Measurements from ENCODE around the gene MAGEA3. TPM values are rescaled to one million over a fixed set of nuclear protein-coding genes. Genes with fewer than 3 reads are reported as not detected.
"Not testable (repeated sequence)": the region's sequence is repeated elsewhere in the genome, so short reads cannot be mapped to it uniquely, and the experiment has no call there.

Gene MAGEA3
- total RNA-seq, 2 donors from 2014 or later, result not detected

DNA sequence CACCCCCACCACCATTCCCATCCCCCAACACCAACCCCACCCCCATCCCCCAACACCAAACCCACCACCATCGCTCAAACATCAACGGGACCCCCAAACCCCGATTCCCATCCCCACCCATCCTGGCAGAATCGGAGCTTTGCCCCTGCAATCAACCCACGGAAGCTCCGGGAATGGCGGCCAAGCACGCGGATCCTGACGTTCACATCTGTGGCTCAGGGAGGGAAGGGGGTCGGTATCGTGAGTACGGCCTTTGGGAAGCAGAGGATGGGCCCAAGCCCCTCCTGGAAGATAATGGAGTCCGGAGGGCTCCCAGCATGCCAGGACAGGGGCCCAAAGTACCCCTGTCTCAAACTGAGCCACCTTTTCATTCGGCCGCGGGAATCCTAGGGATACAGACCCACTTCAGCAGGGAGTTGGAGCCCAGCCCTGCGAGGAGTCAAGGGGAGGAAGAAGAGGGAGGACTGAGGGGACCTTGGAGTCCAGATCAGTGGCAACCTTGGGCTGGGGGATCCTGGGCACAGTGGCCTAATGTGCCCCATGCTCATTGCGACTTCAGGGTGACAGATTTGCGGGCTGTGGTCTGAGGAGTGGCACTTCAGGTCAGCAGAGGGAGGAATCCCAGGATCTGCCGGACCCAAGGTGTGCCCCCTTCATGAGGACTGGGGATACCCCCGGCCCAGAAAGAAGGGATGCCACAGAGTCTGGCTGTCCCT is 35.7 kb downstream of the MAGEA3 start:
- intact Hi-C loops (cut with DNase I); ATAC-seq; DNase-seq: not testable (repeated sequence)

DNA sequence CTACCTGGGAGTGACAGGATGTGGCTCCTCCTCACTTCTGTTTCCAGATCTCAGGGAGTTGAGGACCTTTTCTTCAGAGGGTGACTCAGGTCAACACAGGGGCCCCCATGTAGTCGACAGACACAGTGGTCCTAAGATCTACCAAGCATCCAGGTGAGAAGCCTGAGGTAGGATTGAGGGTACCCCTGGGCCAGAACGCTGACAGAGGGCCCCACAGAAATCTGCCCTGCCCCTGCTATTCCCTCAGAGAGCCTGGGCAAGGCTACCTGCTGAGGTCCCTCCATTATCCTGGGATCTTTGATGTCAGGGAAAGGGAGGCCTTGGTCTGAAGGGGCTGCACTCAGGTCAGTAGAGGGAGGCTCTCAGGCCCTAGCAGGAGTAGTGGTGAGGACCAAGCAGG is 36.5 kb downstream of the MAGEA3 start:
- intact Hi-C loops (cut with DNase I), result no loop called here
- no peak for ATAC-seq
- no peak for DNase-seq

DNA sequence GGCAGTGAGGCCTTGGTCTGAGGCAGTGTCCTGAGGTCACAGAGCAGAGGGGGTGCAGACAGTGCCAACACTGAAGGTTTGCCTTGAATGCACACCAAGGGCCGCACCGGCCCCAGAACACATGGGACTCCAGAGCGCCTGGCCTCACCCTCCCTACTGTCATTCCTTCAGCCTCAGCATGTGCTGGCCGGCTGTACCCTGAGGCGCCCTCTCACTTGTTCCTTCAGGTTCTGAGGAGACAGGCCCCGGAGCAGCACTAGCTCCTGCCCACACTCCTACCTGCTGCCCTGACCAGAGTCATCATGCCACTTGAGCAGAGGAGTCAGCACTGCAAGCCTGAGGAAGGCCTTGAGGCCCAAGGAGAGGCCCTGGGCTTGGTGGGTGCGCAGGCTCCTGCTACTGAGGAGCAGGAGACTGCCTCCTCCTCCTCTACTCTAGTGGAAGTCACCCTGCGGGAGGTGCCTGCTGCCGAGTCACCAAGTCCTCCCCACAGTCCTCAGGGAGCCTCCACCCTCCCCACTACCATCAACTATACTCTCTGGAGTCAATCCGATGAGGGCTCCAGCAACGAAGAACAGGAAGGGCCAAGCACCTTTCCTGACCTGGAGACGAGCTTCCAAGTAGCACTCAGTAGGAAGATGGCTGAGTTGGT is 37.4 kb downstream of the MAGEA3 start:
- no peak for ATAC-seq
- DNase-seq, result no peak
- intact Hi-C loops (cut with DNase I), result no loop called here

DNA sequence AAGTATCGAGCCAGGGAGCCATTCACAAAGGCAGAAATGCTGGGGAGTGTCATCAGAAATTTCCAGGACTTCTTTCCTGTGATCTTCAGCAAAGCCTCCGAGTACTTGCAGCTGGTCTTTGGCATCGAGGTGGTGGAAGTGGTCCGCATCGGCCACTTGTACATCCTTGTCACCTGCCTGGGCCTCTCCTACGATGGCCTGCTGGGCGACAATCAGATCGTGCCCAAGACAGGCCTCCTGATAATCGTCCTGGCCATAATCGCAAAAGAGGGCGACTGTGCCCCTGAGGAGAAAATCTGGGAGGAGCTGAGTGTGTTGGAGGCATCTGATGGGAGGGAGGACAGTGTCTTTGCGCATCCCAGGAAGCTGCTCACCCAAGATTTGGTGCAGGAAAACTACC is 37.9 kb downstream of the MAGEA3 start:
- intact Hi-C loops (cut with DNase I); ATAC-seq: not testable (repeated sequence)

DNA sequence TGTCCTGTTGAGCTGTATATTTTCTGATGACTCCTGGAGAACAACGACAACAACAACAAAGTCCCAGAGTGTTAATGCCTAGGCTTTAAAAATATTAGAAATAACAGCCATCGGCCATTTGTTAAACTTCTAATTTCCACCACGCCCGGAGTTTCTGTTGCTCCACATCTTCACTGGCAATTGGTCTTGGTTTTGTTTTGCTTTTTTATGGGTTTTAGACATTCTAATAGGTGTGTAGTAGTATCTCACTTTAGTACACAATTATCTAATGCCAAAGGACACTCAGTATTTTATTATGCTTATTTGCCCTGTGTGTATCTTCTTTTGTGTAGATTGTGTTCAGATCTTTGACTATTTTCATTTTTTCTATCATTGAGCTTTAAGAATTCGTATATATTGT is 40.0 kb downstream of the MAGEA3 start:
- intact Hi-C loops (cut with DNase I), result no loop called here
- no peak for ATAC-seq

More for the DNA sequence above, 37.9 kb downstream of the MAGEA3 start:
- DNase-seq, result not testable (repeated sequence)

More for the DNA sequence above, 40.0 kb downstream of the MAGEA3 start:
- DNase-seq, result no peak

Other genes with a start within 250 kb of the MAGEA3 start
- gene GABRA3, start 247.5 kb upstream of the MAGEA3 start, total RNA-seq, result not detected
- gene GABRQ, start 60.9 kb upstream of the MAGEA3 start, total RNA-seq, result not detected
- gene CSAG2, start 10.5 kb downstream of the MAGEA3 start, total RNA-seq, result not detected
- gene MAGEA2B, start 15.8 kb downstream of the MAGEA3 start, total RNA-seq, result not detected
- gene CSAG1, start 34.9 kb downstream of the MAGEA3 start, total RNA-seq, result not detected
- gene MAGEA12, start 35.0 kb downstream of the MAGEA3 start, total RNA-seq, result not detected
- gene MAGEA2, start 55.0 kb downstream of the MAGEA3 start, total RNA-seq, result not detected
- gene CSAG3, start 60.4 kb downstream of the MAGEA3 start, total RNA-seq, result not detected
- gene MAGEA6, start 70.9 kb downstream of the MAGEA3 start, total RNA-seq, result not detected
- 10 to 100 TPM; 20.3 to 24.5 TPM for gene CETN2, start 132.0 kb downstream of the MAGEA3 start, total RNA-seq
- gene NSDHL, start 132.3 kb downstream of the MAGEA3 start, total RNA-seq, result 10 to 100 TPM; 21.4 to 27.0 TPM
- gene ZNF185, start 199.3 kb downstream of the MAGEA3 start, total RNA-seq, result 1 to 10 TPM; 1.7 to 3.2 TPM